GM19395 (cell line): ENCODE results near the gene DDX39B.
"Not testable (repeated sequence)": the region's sequence is repeated elsewhere in the genome, so short reads cannot be mapped to it uniquely, and the experiment has no call there.

Experiments
- ATAC-seq: cut with Tn5 transposase; IDR thresholded peaks from one replicate; pipeline ENCODE4 v1.9.1; 2021; ENCODE audit warnings: mild to moderate bottlenecking, moderate library complexity; ENCODE audit not compliant: unreplicated experiment

DDX39B gene

GRCh38 chr6:31541658-31542521 is at the start of gene DDX39B:
Gene DDX39B, minus strand, starts transcription at chr6:31542003. Its CDS starts 1,471 bp downstream, at chr6:31540532.
- ATAC-seq: peak; percentile 71

- ATAC-seq: not testable (repeated sequence)
Observed at GRCh38 chr6:31590691-31591090, 48.9 kb upstream of the DDX39B start.

DNA sequence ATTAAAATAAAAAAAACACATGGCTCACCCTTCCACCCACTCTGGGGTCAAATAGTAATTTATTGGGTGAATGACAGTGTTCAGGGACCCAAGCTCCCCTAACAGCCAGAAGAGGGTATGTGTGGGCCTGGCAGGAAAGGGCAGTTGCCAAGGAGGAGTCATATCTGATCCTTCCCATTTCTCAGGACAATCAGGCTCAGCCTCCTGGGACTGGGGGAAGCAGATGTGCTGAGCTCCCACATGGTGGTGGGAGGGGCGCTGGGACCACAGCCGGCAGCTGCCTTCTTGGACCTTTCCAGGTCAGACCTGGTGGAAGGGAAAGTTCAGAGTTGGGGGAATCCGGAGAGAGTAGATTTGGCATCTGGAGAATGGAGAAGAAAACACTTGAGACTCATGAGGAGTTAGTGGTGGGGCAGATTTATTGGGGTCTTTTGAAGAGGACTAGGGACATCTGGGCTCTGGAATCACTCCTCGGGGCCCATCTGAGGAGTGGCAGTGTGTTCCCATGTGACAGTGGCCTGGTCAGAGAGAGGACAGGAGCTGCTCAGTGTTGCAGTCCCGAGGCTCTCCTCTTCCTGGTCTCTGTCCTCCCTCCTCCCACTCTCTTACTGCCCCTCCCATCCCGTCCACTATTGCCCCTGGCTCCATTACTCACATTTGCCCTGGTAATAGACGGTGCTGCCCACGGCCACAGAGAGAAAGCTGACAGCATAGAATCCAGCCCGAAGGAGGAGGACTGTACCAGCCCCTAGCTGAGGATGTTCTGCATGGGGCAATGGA is 47.3 kb upstream of the DDX39B start:
- no peak for ATAC-seq

DNA sequence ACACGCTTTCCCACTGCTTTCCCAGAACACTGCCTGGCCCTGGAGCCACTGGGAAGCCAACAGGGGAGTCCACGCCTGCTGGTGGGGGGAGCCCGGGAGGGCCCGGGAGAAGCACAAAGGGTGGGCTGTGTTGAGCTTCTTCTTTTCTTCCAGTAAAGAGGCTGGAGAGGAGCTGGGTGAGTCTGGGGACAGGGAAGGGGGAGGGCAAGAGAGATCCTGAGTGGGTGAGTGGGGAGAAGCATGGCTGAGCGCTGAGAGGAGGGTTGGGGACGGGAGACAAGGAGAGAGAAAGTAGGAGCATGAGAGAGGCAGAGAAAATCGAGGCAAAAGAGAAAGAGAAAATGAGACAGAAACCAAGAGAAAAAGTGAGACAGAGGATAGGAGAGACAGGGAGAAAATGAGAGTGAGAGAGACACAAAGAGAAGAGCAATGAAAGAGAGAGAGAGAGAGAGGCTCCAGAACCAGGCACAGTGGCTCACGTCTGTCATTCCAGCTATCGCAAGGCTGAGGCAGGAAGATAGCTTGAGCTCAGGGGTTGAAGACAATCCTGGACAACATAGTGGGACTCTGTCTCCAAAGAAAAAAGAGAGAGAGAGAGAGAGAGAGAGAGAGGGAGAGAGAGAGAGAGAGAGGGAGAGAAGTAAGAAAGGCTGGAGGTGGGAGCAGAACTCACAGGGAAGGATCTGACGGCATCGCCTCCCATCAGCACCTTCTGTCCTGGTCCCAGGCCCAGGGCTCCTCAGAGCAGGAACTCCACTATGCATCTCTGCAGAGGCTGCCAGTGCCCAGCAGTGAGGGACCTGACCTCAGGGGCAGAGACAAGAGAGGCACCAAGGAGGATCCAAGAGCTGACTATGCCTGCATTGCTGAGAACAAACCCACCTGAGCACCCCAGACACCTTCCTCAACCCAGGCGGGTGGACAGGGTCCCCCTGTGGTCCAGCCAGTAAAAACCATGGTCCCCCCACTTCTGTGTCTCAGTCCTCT is 46.3 kb upstream of the DDX39B start:
- ATAC-seq: no peak

- no peak for ATAC-seq
Observed at GRCh38 chr6:31586599-31587281, 44.9 kb upstream of the DDX39B start.

- no peak for ATAC-seq
Observed at GRCh38 chr6:31586008-31586407, 44.2 kb upstream of the DDX39B start, which contains the start of gene LST1. Gene LST1, plus strand, starts transcription at chr6:31586277. Its CDS starts 1,023 bp downstream, at chr6:31587300.

DNA sequence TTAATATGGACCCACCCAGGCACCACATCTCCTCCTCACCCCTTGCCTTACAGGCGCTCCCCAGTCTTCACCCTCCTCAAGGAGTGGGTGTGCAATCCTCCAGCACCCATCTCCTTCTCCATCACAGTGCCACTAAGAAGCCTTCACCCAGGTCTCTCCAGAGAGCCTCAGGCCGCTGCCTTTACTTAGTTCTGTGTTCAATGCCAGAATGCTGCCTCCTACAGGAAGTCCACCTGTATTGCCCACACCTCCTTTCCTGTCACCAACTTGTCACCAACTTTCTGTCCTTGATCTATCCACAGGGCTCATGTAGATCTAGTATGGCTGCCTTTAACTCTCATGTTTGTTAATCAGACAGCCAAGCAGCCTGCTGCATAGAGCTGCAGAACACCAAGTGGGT is 43.7 kb upstream of the DDX39B start:
- ATAC-seq: no peak

- ATAC-seq: no peak
Observed at GRCh38 chr6:31582230-31582643, 40.4 kb upstream of the DDX39B start, which contains the start of gene LTB. Gene LTB, minus strand, starts transcription at chr6:31582424. Its CDS starts 7 bp downstream, at chr6:31582417.

GRCh38 chr6:31581434-31582229 is 39.8 kb upstream of the DDX39B start:
- no peak for ATAC-seq

DNA sequence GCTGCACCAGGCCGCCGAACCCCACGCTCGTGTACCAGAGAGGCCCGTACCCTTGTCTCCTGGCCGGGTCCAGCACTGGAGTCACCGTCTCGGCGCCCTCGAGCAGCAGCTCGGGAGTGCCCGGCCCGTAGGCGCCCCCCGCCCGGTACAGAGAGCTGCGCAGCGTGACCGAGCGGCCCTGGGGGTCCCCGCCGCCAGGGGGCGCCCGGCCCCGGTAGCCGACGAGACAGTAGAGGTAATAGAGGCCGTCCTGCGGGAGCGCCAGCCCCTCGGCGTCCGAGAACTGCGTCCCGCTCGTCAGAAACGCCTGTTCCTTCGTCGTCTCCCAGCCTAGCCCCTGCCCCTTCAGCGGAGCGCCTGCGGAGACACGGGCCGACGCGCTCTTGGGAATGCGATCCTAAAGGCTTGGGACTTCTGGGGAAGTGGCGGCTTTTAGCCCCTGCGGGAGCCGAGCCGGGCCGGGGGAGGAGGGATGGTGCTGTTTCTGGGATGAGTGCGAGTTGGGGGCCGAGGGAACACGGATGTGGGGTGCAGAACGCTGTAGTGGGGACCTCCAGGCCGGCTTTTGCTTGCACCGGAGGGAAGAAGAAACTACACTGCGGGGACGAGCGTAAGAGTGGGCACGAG is 39.1 kb upstream of the DDX39B start:
- ATAC-seq: peak; percentile 60

- ATAC-seq: no peak
Observed at GRCh38 chr6:31580438-31580740, 38.6 kb upstream of the DDX39B start.

GRCh38 chr6:31579546-31580437 is 38.0 kb upstream of the DDX39B start:
- no peak for ATAC-seq

DNA sequence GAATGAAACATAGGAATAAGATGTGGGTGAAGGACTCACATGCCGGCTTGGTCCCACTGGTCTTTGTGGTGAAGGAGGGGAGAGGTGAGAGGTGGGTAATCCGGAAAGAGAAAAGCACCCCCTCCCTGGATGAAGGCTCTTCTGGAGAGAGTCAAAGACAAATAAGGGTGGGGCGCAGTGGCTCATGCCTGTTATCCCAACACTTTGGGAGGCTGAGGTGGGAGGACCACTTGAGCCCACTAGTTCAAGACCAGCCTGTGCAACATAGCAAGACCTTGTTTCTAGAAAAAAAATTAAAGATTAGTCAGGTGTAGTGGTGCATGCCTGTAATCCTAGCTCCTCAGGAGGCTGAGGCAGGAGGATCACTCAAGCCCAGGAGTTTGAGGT is 37.3 kb upstream of the DDX39B start:
- ATAC-seq: no peak

DNA sequence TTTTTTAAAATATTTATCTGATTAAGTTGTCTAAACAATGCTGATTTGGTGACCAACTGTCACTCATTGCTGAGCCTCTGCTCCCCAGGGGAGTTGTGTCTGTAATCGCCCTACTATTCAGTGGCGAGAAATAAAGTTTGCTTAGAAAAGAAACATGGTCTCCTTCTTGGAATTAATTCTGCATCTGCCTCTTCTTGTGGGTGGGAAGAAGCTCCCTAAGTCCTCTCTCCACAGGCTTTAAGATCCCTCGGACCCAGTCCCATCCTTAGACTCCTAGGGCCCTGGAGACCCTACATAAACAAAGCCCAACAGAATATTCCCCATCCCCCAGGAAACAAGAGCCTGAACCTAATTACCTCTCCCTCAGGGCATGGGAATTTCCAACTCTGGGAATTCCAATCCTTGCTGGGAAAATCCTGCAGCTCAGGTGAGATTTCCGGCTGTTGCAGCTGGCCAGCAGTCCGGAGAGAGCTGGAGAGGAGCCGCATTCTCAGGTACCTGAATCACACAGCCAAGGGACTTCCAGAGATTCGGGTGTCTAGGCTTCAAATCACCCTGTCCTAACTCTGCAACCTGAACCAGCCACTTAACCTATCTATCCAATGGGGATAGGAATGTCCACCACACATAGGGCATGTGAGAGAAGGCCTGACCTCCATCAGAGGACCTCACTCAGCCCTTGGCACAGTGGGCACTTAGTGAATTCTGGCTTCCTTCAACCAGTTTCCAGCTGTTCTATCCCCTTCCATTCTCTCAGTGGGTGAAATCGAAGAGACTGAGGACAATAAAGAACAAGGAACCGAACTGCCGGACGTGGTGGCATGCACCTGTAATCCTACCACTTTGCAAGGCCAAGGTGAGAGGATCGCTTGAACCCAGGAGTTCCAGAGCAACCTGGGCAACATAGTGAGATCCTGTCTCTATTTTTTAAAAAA is 36.6 kb upstream of the DDX39B start:
- no peak for ATAC-seq

GRCh38 chr6:31577579-31577966 is 35.8 kb upstream of the DDX39B start:
- ATAC-seq: no peak

DNA sequence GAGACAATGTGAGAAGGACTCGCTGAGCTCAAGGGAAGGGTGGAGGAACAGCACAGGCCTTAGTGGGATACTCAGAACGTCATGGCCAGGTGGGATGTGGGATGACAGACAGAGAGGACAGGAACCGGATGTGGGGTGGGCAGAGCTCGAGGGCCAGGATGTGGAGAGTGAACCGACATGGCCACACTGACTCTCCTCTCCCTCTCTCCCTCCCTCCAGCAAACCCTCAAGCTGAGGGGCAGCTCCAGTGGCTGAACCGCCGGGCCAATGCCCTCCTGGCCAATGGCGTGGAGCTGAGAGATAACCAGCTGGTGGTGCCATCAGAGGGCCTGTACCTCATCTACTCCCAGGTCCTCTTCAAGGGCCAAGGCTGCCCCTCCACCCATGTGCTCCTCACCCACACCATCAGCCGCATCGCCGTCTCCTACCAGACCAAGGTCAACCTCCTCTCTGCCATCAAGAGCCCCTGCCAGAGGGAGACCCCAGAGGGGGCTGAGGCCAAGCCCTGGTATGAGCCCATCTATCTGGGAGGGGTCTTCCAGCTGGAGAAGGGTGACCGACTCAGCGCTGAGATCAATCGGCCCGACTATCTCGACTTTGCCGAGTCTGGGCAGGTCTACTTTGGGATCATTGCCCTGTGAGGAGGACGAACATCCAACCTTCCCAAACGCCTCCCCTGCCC is 35.2 kb upstream of the DDX39B start:
- no peak for ATAC-seq
